GM12801 (cell line): ENCODE data around the gene NRF1.

Source experiments
- TF ChIP-seq, protein P1 (sequence below): IDR thresholded peaks from one replicate; pipeline ENCODE4 v1.5.1; 2011; ENCODE audit warnings: control low read depth; ENCODE audit not compliant: insufficient read length; ENCODE audit errors: extremely low read depth

NRF1 gene

DNA sequence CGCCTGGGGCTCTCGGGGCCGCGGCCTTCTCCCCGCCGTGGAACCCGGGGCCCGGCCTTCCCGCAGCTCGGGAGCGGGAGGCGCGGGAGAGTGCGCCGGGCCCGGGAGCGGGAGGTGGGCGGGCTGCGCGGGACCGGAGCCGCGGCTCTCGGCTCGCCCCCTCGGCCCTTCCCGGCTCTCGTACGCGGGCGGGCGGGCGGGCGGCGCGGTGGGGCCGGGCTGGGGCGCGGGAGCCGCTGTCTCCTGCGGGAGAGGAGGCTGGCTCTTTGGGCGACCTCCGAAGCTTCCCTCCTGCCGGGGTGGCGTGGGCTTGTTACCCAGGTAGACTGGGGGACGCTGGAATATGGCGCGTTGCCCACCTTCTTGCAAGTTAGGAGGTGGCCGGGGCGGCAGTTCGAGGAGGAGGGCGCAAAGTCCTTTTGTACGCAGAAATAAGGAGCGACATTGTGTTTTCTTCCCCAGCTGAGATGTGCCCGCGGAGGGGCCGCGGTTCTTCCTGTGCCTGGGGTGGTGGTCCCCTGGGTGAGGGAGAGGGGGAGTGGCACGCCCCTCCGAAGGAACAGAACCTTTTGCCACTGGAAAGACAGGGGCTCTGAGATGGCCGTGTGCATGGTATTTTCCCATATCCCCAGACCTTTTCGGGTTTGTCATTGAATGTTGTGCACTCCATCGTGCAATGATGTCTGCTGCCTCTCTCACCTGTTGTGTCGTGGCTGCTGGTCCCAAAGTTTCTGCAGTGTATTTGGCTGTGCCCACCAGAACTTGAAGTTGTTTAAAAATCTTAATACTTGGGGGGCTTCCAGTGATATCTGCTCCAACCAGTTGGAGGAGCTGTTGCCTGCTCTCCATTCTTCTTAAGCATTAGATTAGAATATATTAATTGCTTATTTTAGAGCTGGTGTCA is 844 bp downstream of the NRF1 start:
- TF ChIP-seq, protein P1, sequence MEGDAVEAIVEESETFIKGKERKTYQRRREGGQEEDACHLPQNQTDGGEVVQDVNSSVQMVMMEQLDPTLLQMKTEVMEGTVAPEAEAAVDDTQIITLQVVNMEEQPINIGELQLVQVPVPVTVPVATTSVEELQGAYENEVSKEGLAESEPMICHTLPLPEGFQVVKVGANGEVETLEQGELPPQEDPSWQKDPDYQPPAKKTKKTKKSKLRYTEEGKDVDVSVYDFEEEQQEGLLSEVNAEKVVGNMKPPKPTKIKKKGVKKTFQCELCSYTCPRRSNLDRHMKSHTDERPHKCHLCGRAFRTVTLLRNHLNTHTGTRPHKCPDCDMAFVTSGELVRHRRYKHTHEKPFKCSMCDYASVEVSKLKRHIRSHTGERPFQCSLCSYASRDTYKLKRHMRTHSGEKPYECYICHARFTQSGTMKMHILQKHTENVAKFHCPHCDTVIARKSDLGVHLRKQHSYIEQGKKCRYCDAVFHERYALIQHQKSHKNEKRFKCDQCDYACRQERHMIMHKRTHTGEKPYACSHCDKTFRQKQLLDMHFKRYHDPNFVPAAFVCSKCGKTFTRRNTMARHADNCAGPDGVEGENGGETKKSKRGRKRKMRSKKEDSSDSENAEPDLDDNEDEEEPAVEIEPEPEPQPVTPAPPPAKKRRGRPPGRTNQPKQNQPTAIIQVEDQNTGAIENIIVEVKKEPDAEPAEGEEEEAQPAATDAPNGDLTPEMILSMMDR, result no peak

DNA sequence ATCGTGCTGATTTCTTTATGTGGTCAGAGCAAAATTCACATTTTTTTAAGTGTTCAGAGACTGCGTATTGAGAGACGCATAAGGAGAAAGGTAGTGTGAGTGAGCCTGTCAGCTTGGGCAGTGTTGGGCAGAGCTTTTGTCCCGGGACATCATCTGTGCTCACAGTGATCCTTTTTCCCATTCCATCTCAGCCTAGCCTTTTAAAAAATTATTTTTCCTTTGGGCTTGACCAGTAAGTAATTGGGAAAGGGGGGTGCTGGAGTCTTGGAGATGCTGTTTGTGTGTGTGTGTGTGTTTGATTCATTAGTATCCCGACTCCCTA is 1.5 kb downstream of the NRF1 start:
- TF ChIP-seq, protein P1, result no peak

DNA sequence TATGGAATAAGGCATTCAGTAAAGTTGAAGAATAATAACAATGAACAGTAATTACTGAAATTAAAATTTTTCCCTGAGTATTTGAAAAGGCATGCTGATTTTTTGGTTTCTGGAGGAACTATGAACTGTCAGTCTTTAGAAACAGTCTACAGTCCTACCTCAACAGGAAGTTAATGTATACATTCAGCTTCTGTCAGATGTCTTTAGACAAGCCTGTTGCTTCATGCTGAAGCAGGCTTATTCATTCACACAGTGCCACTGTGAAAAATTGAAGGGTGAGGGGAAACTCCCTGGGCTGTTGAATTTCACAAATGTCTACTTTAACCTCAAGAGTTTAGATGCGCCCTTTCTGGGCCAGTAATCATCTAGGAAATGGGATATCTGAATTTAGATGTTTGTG is 3.5 kb downstream of the NRF1 start:
- TF ChIP-seq, protein P1, result no peak

DNA sequence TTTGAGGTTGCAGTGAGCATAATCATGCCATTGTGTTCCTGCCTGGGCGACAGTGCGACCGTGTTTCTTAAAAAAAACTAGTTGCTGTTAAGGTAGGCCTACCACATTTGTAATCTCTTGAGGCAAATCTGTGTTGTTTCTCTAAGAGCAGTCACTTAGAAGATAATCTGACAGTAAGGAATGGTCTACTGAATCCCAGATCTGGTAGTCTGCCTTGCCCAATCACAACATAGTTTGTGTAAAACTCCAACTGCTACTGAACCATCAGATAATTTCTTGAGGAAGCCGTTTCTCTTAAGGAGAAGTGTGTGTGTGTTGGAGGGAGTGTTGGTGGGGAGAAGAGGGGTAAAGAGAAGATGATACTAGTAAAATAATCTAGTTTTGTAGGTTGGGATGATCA is 5.0 kb downstream of the NRF1 start:
- TF ChIP-seq, protein P1, result no peak

DNA sequence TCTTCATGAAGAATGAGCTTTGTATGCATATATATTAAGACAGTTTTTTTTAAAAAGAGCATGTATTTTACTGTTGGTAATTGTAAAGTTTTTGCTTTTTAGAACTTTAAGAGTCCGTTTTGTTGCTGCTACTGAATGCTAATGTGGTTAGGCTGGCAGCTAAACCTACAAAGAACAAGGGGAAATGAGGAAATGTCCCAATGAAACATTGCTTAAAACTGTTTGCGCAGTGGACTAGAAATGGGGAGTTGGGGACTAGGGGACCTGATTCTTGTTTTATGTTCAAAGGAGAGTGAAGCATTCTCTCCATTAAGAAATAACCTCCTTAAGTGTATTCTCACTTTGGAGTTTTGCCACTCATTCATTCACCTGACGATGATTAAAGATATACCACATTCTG is 5.7 kb downstream of the NRF1 start:
- TF ChIP-seq, protein P1, result no peak

DNA sequence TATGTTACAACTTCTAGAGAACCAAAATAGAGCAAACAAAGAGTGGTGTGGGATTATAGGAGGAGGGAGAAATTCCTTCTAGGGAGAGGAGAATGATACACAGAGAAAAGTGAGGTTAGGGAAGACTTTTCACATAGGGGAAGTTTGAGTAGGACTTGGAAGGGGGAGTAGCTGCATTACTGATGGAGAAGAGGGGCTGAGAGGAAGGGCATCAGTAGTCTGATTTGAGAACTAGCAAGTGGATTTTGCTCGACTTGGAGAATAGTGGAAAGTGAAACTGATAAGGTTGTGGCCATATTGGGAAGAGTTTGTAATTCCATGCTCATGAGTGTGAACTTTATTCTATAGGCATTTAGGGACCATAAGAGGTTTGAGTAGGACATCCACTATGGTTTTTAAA is 6.1 kb downstream of the NRF1 start:
- TF ChIP-seq, protein P1, result no peak

DNA sequence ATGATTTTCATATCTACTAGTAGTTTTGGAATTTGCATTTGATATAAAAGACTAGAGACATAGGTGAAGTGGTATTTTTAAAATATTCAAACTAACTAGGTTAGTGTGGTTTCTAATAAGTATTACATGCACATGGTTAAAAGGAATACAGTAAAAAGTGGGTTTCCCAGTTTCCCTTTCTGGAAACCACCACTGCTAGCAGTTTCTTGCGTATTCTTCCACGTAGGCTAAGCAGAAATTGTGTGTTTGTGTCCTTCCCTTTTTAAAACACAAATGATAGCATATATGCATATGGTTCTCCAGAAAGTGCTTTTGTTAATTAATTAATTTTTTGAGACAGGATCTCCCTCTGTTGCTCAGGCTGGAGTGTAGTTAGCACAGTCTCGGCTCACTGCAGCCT is 15.4 kb downstream of the NRF1 start:
- TF ChIP-seq, protein P1, result no peak
